ENCODE data around the gene PPP1R3F.
A peak's percentile ranks its signal among the peaks of the same experiment; 100 is the strongest.
"Not testable (repeated sequence)": the region's sequence is repeated elsewhere in the genome, so short reads cannot be mapped to it uniquely, and the experiment has no call there.

The PPP1R3F gene

DNA sequence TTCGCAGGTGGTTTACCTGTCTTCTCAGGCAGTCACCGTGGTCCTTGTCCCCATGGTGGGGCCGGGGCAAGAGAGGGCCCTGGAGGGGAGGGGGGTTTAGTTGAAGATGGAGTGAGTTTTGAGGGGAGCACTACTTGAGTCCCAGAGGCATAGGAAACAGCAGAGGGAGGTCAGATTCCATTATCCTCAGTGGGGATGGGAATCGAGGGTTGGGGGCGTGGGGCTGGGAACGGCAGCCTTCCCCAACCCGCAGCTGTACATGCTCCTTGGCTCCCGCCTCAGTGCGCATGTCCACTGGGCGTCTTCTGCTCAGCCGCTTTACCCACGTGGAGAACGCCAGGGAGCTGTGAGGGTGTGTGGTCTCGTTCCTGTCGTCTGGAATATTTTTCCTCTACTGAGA, 33.8 kb downstream of the PPP1R3F start, which contains the start of gene GAGE10:
TSS of gene GAGE10 (plus strand) at position 301 of the 400 bp plus-strand sequence. CDS start 1,214 bp downstream, outside the sequence.
- no peak for DNase-seq (ENCODE audit: low read depth)
- TF ChIP-seq CTCF (IDR thresholded peaks at IDR 0.05; ENCODE audit: low read depth, low read length, missing control alignments): no peak
- H3K4me3 ChIP-seq (ENCODE audit: low read depth, low read length): no peak within 1 kb of the TSS
- in situ Hi-C loops (cut with HindIII; ENCODE audit: low sequenced_read_pairs): no loop called here

GRCh38 chrX:49307775-49308174, 38.2 kb downstream of the PPP1R3F start:
- DNase-seq (ENCODE audit: low read depth); in situ Hi-C loops (cut with HindIII; ENCODE audit: low sequenced_read_pairs): not testable (repeated sequence)

GRCh38 chrX:49308604-49309269, 39.1 kb downstream of the PPP1R3F start:
- in situ Hi-C loops (cut with HindIII; ENCODE audit: low sequenced_read_pairs): no loop called here
- no peak for TF ChIP-seq CTCF (IDR thresholded peaks at IDR 0.05; ENCODE audit: low read depth, low read length, missing control alignments)
- DNase-seq (ENCODE audit: low read depth): no peak
- no peak overlapping the region for H3K4me3 ChIP-seq (ENCODE audit: low read depth, low read length)

More at GRCh38 chrX:49307775-49308174, 38.2 kb downstream of the PPP1R3F start:
- not testable (repeated sequence) for H3K4me3 ChIP-seq (ENCODE audit: low read depth, low read length)

- DNase-seq (ENCODE audit: low read depth): no peak
- in situ Hi-C loops (cut with HindIII; ENCODE audit: low sequenced_read_pairs): no loop called here
- H3K4me3 ChIP-seq (ENCODE audit: low read depth, low read length): peak overlapping the region; percentile 14
- no peak for TF ChIP-seq CTCF (IDR thresholded peaks at IDR 0.05; ENCODE audit: low read depth, low read length, missing control alignments)
These were observed 39.9 kb downstream of the PPP1R3F start for GRCh38 chrX:49309401-49309981.

DNA sequence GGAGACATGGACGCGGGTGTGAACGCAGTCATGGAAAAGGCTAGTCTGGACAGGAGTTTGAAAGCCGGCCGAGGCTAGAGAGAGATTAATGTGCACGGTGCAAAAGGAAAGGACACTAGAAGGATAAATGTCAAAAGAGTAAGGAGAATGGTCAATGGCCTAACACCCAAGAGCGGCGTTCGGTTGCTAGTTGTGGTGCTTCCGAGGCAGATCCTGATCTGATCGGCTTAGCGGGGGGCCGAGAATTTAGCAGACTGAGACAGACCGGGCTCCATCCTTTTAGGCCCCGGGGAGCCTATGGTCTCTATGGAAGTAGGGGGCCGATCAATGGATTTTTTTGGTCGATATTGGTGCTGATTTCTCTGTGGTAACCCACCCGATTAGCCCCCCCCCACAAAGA, 40.8 kb downstream of the PPP1R3F start:
- H3K4me3 ChIP-seq (ENCODE audit: low read depth, low read length): no peak overlapping the region
- in situ Hi-C loops (cut with HindIII; ENCODE audit: low sequenced_read_pairs): no loop called here
- no peak for TF ChIP-seq CTCF (IDR thresholded peaks at IDR 0.05; ENCODE audit: low read depth, low read length, missing control alignments)

GRCh38 chrX:49312176-49312575, 42.6 kb downstream of the PPP1R3F start:
- in situ Hi-C loops (cut with HindIII; ENCODE audit: low sequenced_read_pairs): no loop called here

More for the DNA sequence above, 40.8 kb downstream of the PPP1R3F start:
- DNase-seq (ENCODE audit: low read depth): no peak

More at GRCh38 chrX:49312176-49312575, 42.6 kb downstream of the PPP1R3F start:
- no peak for DNase-seq (ENCODE audit: low read depth)
- no peak overlapping the region for H3K4me3 ChIP-seq (ENCODE audit: low read depth, low read length)
- no peak for TF ChIP-seq CTCF (IDR thresholded peaks at IDR 0.05; ENCODE audit: low read depth, low read length, missing control alignments)

All from astrocyte of the cerebellum (primary cell).